ENCODE data around the gene CORO1C.
"Not testable (repeated sequence)": the region's sequence is repeated elsewhere in the genome, so short reads cannot be mapped to it uniquely, and the experiment has no call there.

Gene CORO1C

DNA sequence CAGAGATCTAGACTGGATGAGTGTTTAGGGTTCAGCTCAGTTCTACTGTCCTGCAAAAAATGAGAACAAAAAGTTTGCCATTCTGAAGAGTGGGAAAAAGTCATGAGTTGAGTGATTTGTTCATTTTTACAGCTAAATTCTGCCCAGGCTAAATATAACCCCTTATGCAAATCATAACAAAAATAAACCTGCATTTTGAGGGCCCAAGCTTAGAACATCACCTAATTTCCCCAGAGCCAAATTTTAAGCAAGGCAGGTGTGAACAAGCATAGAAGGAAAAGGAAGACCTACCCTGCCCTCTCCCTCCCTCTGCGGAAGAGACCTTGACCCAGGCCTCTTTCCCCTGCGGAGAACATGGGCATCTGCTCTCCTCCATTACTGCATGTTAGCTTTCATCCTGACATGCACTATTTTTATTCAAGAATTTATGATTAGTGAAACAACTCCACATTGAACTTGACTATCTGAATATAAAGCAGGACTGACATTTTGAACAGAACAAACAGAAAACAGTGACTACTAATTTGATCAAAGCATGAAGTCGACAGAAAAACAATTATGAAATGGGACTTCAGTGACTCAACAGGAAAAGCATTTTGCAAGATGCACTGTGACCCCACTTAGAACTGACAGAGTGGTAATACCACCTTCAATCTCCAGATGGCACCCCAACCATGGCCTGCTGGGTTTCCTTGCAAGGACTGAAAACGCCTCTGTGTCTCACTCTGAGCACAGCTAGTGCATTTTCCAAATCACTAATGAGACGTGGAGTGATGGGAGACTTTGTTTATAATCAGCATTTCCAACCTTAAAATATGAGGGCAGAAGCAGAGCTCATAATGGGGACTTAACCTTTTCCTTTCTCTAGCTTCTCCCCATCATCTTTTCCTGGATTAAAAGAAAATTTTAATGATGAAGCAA is 66.7 kb downstream of the CORO1C start:
- peaks cover 40% of the 10 kb centered on the region for H3K4me1 ChIP-seq
- H3K27ac ChIP-seq = peak overlapping the region; percentile 78
- H2AFZ ChIP-seq = no peak overlapping the region
- H3K4me2 ChIP-seq (ENCODE audit: low read length) = peak overlapping the region; percentile 36
- H3K27me3 ChIP-seq (ENCODE audit: control insufficient read depth, insufficient read depth, low read length) = no peaks in the 10 kb centered on the region
- no peaks in the 10 kb centered on the region for H3K36me3 ChIP-seq (ENCODE audit: control insufficient read depth, insufficient read depth, low read length)
- H3K9ac ChIP-seq = no peak overlapping the region
- TF ChIP-seq, protein P1, sequence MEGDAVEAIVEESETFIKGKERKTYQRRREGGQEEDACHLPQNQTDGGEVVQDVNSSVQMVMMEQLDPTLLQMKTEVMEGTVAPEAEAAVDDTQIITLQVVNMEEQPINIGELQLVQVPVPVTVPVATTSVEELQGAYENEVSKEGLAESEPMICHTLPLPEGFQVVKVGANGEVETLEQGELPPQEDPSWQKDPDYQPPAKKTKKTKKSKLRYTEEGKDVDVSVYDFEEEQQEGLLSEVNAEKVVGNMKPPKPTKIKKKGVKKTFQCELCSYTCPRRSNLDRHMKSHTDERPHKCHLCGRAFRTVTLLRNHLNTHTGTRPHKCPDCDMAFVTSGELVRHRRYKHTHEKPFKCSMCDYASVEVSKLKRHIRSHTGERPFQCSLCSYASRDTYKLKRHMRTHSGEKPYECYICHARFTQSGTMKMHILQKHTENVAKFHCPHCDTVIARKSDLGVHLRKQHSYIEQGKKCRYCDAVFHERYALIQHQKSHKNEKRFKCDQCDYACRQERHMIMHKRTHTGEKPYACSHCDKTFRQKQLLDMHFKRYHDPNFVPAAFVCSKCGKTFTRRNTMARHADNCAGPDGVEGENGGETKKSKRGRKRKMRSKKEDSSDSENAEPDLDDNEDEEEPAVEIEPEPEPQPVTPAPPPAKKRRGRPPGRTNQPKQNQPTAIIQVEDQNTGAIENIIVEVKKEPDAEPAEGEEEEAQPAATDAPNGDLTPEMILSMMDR (IDR thresholded peaks at IDR 0.05) = peak; percentile 96
- H3K79me2 ChIP-seq = peaks cover 18% of the 10 kb centered on the region
- no peaks in the 10 kb centered on the region for H3K9me3 ChIP-seq (ENCODE audit: control insufficient read depth, low read length)
- no peak overlapping the region for H3K4me3 ChIP-seq (ENCODE audit: low read depth, low read length)

GRCh38 chr12:108663324-108664015 is 67.8 kb downstream of the CORO1C start:
- no peak overlapping the region for H3K9ac ChIP-seq
- peaks cover 37% of the 10 kb centered on the region for H3K4me1 ChIP-seq
- no peak overlapping the region for H3K4me3 ChIP-seq (ENCODE audit: low read depth, low read length)
- H3K79me2 ChIP-seq = peaks cover 20% of the 10 kb centered on the region
- TF ChIP-seq, protein P1 (IDR thresholded peaks at IDR 0.05) = no peak
- no peaks in the 10 kb centered on the region for H3K9me3 ChIP-seq (ENCODE audit: control insufficient read depth, low read length)
- H3K27ac ChIP-seq = no peak overlapping the region
- no peak overlapping the region for H2AFZ ChIP-seq
- H3K4me2 ChIP-seq (ENCODE audit: low read length) = no peak overlapping the region
- no peaks in the 10 kb centered on the region for H3K27me3 ChIP-seq (ENCODE audit: control insufficient read depth, insufficient read depth, low read length)
- no peaks in the 10 kb centered on the region for H3K36me3 ChIP-seq (ENCODE audit: control insufficient read depth, insufficient read depth, low read length)

DNA sequence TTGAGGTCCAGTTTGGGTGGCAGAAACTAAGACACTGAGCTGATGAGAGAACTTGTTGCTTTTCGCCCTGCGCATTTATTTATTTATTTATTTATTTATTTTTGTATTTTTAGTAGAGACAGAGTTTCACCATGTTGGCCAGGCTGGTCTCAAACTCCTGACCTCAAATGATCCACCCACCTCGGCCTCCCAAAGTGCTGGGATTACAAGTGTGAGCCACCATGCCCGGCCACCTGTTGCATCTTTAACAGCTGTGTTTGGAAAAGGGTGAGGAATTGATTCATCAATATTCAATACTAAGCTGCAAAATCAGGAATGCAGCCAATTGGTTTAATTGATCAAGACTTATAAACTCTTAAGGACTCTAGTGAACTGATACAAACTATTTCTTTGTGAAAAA is 73.2 kb downstream of the CORO1C start:
- peaks cover 30% of the 10 kb centered on the region for H3K79me2 ChIP-seq
- not testable (repeated sequence) for H3K4me3 ChIP-seq (ENCODE audit: low read depth, low read length); H3K9ac ChIP-seq; H2AFZ ChIP-seq; H3K9me3 ChIP-seq (ENCODE audit: control insufficient read depth, low read length); H3K36me3 ChIP-seq (ENCODE audit: control insufficient read depth, insufficient read depth, low read length); H3K4me2 ChIP-seq (ENCODE audit: low read length); H3K27ac ChIP-seq; H3K27me3 ChIP-seq (ENCODE audit: control insufficient read depth, insufficient read depth, low read length); H3K4me1 ChIP-seq

DNA sequence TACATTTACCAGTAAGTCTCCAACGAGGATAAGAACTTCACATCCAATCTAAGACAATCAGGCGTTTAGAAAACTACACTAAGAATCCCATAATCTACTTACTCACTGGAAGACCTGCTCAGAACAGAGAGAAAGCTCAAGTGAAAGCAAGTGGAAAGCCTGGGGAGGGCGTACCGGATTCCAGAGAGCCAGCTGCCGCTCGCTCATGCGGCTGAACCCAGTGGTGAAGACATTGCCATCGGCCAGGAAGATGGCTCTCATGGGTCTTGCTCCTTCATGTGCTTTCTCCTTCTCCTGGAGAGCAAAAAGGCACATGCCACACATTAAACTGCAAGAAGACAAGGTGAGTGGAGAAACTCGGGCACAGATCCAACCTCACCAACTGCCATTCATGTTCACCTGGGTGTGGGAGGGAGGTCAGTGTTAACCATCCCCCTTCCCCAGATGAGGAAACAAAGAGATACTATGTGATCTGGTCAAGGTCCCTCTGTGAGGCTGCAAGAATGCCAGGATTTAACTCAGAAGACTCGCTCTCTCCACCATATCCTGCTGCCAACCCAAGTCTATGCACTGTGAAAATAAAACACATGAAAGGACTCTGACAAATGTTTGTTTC is 74.1 kb downstream of the CORO1C start:
- Histone ChIP-seq H3K79me2 (peaks cover 30% of the 10 kb centered on the region), H3K36me3 (ENCODE audit: control insufficient read depth, insufficient read depth, low read length) (no peaks in the 10 kb centered on the region), H3K4me2 (ENCODE audit: low read length) (no peak overlapping the region), H3K9ac (no peak overlapping the region), H3K4me3 (ENCODE audit: low read depth, low read length) (no peak overlapping the region), H3K27me3 (ENCODE audit: control insufficient read depth, insufficient read depth, low read length) (no peaks in the 10 kb centered on the region), H2AFZ (no peak overlapping the region), H3K27ac (no peak overlapping the region), H3K4me1 (no peaks in the 10 kb centered on the region), H3K9me3 (ENCODE audit: control insufficient read depth, low read length) (no peaks in the 10 kb centered on the region)
- TF ChIP-seq, protein P1 (IDR thresholded peaks at IDR 0.05) = no peak

GRCh38 chr12:108656247-108656646 is 75.1 kb downstream of the CORO1C start:
- H3K4me2 ChIP-seq (ENCODE audit: low read length); H2AFZ ChIP-seq; H3K36me3 ChIP-seq (ENCODE audit: control insufficient read depth, insufficient read depth, low read length); H3K4me1 ChIP-seq; H3K27me3 ChIP-seq (ENCODE audit: control insufficient read depth, insufficient read depth, low read length); H3K4me3 ChIP-seq (ENCODE audit: low read depth, low read length); H3K27ac ChIP-seq; H3K9ac ChIP-seq; H3K9me3 ChIP-seq (ENCODE audit: control insufficient read depth, low read length): not testable (repeated sequence)
- H3K79me2 ChIP-seq = peaks cover 25% of the 10 kb centered on the region

GRCh38 chr12:108655812-108656175 is 75.5 kb downstream of the CORO1C start:
- not testable (repeated sequence) for H3K4me3 ChIP-seq (ENCODE audit: low read depth, low read length); H3K27ac ChIP-seq; H3K9me3 ChIP-seq (ENCODE audit: control insufficient read depth, low read length); H3K4me1 ChIP-seq; H3K27me3 ChIP-seq (ENCODE audit: control insufficient read depth, insufficient read depth, low read length); H2AFZ ChIP-seq; H3K36me3 ChIP-seq (ENCODE audit: control insufficient read depth, insufficient read depth, low read length); H3K9ac ChIP-seq; H3K4me2 ChIP-seq (ENCODE audit: low read length)
- H3K79me2 ChIP-seq = peaks cover 25% of the 10 kb centered on the region

DNA sequence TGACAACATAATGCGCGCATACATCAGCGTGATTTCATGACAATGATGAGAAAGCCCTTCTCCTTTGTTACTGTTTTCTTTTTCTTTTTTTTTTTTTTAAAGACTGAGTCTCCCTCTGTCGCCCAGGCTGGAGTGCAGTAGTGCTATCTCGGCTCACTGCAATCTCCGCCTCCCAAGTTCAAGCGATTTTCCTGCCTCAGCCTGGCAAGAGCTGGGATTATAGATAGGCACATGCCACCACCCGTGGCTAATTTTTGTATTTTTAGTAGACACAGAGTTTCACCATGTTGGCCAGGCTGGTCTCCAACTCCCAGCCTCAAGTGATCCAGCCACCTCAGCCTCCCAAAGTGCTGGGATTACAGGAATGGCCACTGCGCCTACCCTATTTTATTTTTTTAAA is 76.7 kb downstream of the CORO1C start:
- H2AFZ ChIP-seq; H3K27me3 ChIP-seq (ENCODE audit: control insufficient read depth, insufficient read depth, low read length); H3K4me1 ChIP-seq; H3K4me3 ChIP-seq (ENCODE audit: low read depth, low read length); H3K9me3 ChIP-seq (ENCODE audit: control insufficient read depth, low read length); H3K9ac ChIP-seq; H3K4me2 ChIP-seq (ENCODE audit: low read length); H3K27ac ChIP-seq; H3K36me3 ChIP-seq (ENCODE audit: control insufficient read depth, insufficient read depth, low read length): not testable (repeated sequence)
- H3K79me2 ChIP-seq = peaks cover 20% of the 10 kb centered on the region

All from parathyroid adenoma (tissue), 2 donors.